GM12875 (cell line): ENCODE data around the gene GFRA3.

Source experiments
- H3K4me3 ChIP-seq: one replicate; pipeline ENCODE4 v1.5.1; 2011; ENCODE audit warnings: low read depth, low read length, control low read depth
- CTCF ChIP-seq: IDR thresholded peaks from 2 replicates; pipeline ENCODE4 v1.5.1; 2011; ENCODE audit warnings: low read depth, mild to moderate bottlenecking, control low read depth, inconsistent platforms, low read length, moderate library complexity, borderline replicate concordance; ENCODE audit not compliant: insufficient read depth

Gene GFRA3

DNA sequence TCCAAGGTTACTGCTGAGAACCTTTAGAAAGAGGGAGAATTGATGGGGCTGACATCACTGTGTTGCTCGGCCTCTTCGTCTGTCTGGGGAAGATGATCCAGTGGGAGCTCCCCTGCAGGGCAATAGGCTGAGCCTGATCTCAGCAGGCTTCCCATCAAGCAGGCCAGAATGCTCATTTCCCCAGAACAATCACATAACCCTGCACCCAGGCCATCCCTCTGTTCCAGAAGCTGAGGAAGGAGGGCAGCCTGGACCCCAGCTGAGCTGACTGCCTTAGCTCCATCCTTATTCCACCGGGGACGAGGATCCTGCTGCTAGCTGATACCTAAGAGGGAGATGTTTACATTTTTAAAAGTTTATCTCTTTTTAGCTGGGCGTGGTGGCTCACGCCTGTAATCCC is 49.7 kb downstream of the GFRA3 start:
- H3K4me3 ChIP-seq = no peak overlapping the region
- no peak for TF ChIP-seq CTCF

DNA sequence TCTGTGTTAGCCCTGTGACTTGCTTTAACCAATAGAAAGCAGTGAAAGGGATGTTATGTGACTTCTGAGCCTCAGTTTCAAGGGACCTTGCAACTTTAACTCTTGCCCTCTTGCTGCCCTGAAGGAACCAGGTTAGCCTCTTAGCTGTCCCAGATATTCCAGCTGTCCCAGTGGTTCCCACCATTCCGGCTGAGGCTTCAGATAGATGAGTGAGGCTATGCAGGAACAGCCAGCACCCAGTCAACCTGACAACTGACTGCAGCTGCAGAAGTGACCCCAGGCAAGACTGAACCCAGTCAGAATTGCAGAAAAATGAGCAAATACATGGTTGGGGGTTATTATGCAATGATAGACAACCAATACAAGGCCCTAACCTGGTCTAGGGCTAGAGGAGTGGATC is 50.9 kb downstream of the GFRA3 start:
- TF ChIP-seq CTCF = no peak
- H3K4me3 ChIP-seq = no peak overlapping the region

GRCh38 chr5:138216799-138217198 is 57.6 kb downstream of the GFRA3 start:
- TF ChIP-seq CTCF = no peak

GRCh38 chr5:138213161-138214029 is 61.0 kb downstream of the GFRA3 start, which contains the start of gene CDC23:
Gene CDC23, minus strand, starts transcription at chr5:138213323. Its CDS starts 11 bp downstream, at chr5:138213312.
- no peak for TF ChIP-seq CTCF
- H3K4me3 ChIP-seq = peak within 1 kb of the TSS; percentile 85

More at GRCh38 chr5:138216799-138217198, 57.6 kb downstream of the GFRA3 start:
- no peak overlapping the region for H3K4me3 ChIP-seq

DNA sequence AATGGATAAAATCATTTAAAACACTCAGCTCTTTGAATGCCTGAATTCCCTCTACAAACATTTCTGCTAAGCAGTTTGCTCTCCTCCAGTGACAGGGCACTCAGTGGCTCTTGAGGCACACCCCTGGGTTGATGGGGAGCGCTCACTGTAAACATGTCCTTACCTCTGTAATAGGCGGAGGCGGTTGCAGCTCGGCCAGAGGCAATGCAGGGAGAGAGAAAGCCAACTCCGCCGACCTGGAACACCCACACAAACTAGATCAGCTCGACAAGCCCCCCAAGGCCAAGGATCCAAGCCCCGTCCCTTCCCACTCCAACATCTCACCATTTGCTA is 61.6 kb downstream of the GFRA3 start:
- TF ChIP-seq CTCF = no peak

DNA sequence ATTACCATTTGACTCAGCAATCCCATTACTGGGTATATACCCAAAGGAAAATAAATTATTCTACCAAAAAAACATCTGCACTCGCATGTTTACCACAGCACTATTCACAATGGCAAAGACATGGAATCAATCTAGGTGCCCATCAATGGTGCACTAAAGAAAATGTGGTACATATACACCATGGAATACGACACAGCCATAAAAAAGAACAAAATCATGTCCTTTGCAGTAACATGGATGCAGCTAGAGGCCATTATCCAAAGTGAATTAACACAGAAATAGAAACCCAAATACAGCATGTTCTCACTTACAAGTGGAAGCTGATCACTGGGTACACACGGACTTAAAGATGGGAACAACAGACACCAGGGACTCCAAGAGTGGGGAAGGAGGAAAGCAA is 63.4 kb downstream of the GFRA3 start:
- H3K4me3 ChIP-seq = no peak overlapping the region
- no peak for TF ChIP-seq CTCF

More for the DNA sequence above, 61.6 kb downstream of the GFRA3 start:
- H3K4me3 ChIP-seq = peak overlapping the region; percentile 85
